HPDE6-E6E7 (cell line): ENCODE measurements around the gene UCN2.

Experiments
- DNase-seq: peaks from one replicate; pipeline ENCODE4 v3.0.0; 2011; ENCODE audit warnings: missing footprints; ENCODE audit errors: extremely low spot score

Gene UCN2

GRCh38 chr3:48563382-48563918 lies at the start of gene UCN2:
Gene UCN2 (minus strand): TSS chr3:48563781. CDS start chr3:48563124, 657 bp downstream.
- no peak for DNase-seq

GRCh38 chr3:48612309-48612708 lies 48.7 kb upstream of the UCN2 start:
- no peak for DNase-seq

GRCh38 chr3:48609088-48610005 lies 45.8 kb upstream of the UCN2 start, which contains the start of gene UQCRC1:
Gene UQCRC1 (minus strand): TSS chr3:48609646. CDS start chr3:48609620, 26 bp downstream.
- peak; percentile 69 for DNase-seq

GRCh38 chr3:48607519-48607918 lies 43.9 kb upstream of the UCN2 start:
- no peak for DNase-seq

GRCh38 chr3:48601622-48601994 lies 38.0 kb upstream of the UCN2 start:
- DNase-seq = no peak

GRCh38 chr3:48600711-48601621 lies 37.4 kb upstream of the UCN2 start:
- DNase-seq = no peak

- no peak for DNase-seq
Measured at GRCh38 chr3:48599509-48600285, 36.1 kb upstream of the UCN2 start.

GRCh38 chr3:48599077-48599501 lies 35.5 kb upstream of the UCN2 start:
- DNase-seq = peak; percentile 79

GRCh38 chr3:48598323-48599076 lies 34.9 kb upstream of the UCN2 start:
- peak; percentile 46 for DNase-seq

- no peak for DNase-seq
Measured at GRCh38 chr3:48597408-48597800, 33.8 kb upstream of the UCN2 start.

- DNase-seq = no peak
Measured at GRCh38 chr3:48596676-48597407, 33.3 kb upstream of the UCN2 start.

GRCh38 chr3:48596157-48596556 lies 32.6 kb upstream of the UCN2 start:
- DNase-seq = no peak

- peak; percentile 58 for DNase-seq
Measured at GRCh38 chr3:48595526-48596121, 32.0 kb upstream of the UCN2 start.

GRCh38 chr3:48595075-48595525 lies 31.5 kb upstream of the UCN2 start, which contains the start of gene COL7A1:
Gene COL7A1 (minus strand): TSS chr3:48595329. CDS start chr3:48595159, 170 bp downstream.
- DNase-seq = peak; percentile 13

GRCh38 chr3:48594417-48595049 lies 31.0 kb upstream of the UCN2 start:
- DNase-seq = no peak

- no peak for DNase-seq
Measured at GRCh38 chr3:48593337-48593736, 29.8 kb upstream of the UCN2 start.

- no peak for DNase-seq
Measured at GRCh38 chr3:48592519-48593087, 29.0 kb upstream of the UCN2 start.

GRCh38 chr3:48591886-48592518 lies 28.4 kb upstream of the UCN2 start:
- no peak for DNase-seq
